ENCODE measurements around the gene FSCN2.

The FSCN2 gene

DNA sequence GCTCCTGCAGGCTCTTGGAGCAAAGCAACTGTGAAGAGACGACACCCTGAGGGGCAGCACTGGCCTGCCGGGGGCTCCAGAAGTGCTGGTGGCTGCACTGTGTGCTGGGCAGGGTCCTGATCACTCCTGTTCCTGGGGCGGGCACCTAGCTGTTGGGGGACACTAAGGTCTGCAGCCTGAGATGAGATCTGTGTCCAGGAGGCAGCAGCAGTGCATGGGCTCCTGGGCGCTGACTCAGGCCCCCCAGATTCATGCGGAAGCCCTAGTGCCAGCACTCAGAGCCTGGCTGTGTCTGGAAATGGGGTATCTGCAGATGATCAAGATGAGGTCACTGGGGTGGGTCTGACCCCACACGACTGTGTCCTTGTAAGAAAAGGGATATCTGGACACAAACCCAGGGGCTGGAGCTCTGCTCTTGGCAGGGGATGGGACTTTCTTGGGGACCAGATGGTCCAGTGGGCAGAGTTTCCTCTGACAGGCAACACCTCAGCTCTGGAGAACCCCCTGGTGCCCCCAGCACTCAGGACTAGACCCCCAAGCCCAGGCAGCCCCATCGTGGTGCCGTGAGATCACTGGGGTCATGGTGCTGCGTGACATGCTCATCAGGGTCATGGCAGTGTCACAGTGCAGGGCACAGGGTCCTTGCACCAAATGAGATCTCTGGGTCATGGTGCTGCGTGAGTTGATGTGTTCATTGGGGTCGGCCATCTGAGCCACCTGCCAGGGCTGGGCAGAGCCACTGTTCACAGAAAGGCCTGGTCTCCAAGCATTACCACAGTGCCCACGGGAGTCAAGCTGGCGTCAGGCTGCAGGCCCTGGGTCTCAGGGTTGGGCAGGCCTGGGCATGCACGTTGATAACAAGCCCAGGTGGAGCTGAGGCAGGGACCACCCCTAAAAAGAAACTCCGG, 14.5 kb downstream of the FSCN2 start:
- no peak for DNase-seq

DNA sequence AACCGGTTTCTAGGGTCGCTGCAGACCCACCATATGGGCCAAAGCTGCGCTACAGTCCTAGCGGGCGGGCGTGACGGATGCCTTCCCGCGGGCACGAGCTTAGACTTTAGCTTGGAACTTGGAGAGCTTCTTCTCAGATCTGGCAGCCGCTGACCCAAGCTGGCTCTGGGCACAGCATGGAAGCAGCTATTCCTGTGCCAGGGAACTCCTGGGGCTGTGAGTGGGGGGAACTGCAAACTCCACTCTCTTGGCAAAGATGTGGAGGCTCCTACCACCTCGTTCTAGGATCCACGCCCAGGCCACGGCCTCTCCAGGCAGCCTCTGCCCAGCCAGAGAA, 15.1 kb downstream of the FSCN2 start:
- no peak for DNase-seq

GRCh38 chr17:81543756-81544155, 15.6 kb downstream of the FSCN2 start:
- no peak for DNase-seq

- DNase-seq, result no peak
Observed at GRCh38 chr17:81544281-81544974, 16.3 kb downstream of the FSCN2 start.

DNA sequence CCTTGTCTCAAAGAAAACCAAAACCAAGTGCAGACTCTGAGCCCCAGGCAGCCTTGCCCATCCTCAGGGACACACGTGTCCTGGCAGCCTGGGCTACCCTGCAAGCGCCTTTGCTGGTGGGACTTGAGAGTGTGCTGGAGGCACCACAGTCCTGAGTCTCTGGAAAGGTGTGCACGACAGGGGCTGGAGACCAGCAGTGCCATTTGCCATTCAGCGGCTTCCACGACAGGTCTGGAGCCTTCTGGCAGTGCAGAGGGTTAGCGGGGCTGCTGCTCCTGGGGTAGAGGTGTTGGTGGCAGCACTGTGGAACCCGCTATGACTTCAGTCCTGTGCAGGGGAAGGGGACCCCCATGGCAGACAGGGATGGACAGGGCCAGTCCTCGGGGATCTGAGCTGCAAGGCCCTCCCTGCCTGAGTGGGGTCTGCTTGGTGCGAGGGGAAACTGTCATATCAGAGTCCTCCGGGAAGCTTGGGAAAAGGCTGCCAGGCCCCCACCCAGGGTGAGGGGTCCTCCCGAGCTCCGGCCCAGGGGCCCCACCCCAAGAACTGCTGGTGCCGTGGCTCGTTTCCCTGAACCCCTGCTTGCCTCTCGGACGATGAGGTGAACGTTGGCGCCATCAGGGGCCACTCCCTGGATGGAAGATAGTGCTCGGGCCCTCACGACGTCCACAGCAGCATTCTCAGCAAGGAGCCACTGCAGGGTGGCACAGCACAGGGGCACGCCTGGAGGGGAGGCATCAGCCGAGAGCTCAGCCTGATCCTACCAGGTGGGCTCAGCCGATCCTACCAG, 17.2 kb downstream of the FSCN2 start:
- no peak for DNase-seq

- DNase-seq, result no peak
Observed at GRCh38 chr17:81546906-81547613, 18.9 kb downstream of the FSCN2 start.

GRCh38 chr17:81547614-81547982, 19.4 kb downstream of the FSCN2 start:
- no peak for DNase-seq

- DNase-seq, result no peak
Observed at GRCh38 chr17:81549031-81549557, 20.9 kb downstream of the FSCN2 start.

- DNase-seq, result no peak
Observed at GRCh38 chr17:81549826-81550225, 21.6 kb downstream of the FSCN2 start.

- DNase-seq, result no peak
Observed at GRCh38 chr17:81550285-81550684, 22.1 kb downstream of the FSCN2 start.

DNA sequence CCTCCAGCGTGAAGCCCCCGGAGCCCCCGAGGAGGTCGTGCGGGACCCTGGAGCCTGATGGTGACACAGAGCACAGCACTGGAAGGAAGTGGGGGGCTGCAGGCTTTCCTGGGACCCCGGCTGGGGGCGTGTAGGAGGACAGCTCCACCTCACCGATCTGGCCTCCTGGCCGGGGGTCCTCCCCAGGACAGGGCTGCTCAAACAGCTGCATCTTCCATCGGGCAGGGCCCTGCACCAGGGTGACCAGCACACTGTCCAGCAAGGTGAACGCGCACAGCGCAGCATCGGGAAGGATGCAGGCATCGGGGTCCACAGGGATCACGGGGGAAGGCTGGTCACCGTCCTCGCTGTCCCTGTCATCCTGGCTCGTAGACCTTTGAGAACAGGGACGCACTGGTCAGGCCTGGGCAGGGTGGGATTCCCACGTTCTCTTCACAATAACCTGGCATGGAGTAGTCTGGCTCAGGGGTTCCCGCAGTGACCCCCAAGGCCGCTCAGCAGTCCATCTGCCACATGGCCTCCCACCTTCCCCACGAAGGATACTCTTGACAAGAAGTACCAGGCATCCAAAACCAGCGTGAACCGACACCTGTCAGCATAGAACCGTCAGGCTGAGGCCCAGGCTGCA, 22.8 kb downstream of the FSCN2 start:
- no peak for DNase-seq

GRCh38 chr17:81551458-81552243, 23.5 kb downstream of the FSCN2 start:
- DNase-seq, result peak; percentile 46

DNA sequence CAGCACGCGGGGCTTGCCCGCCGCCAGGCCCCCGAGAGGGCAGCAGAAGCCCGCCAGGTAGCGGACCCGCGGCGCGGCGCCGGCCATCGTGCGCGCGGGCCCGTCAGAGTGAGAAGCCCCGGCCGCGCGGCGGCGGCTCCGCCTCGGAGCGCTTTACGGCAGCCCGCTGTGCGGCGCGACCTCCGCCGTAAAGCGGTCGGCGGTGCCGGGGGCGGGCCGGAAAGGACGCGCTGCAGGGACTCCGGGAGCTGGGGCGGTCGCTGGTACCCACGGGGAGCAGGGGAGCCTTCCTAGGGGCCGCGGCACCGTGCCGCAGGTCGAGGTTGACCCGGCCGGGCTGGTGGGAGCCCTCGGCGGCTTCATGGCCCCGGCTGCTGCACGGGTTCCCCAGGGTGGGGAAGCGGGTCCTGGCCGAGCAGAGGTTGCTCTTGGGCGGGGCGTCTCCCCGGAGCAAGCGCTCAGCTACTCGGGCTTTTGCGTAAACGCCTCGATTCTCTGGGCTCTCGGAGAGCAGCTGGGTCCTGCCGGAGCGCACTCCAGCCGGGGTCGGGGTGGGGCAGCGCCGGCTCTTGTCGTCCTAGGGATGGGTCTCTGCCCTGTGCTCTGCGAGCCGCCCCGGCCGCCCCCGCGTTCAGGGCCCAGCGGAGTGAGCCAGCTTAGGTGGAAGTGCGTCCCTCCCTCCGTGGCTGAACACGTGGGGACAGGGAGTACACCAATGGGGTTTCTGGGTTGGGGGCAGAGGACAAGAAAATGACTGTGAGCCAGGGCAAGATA, 24.3 kb downstream of the FSCN2 start, which contains the start of gene FAAP100:
Gene FAAP100, minus strand, starts transcription at position 110 of the 774 bp plus-strand sequence. Its CDS starts 23 bp downstream, at position 87.
- DNase-seq, result peak; percentile 77

DNA sequence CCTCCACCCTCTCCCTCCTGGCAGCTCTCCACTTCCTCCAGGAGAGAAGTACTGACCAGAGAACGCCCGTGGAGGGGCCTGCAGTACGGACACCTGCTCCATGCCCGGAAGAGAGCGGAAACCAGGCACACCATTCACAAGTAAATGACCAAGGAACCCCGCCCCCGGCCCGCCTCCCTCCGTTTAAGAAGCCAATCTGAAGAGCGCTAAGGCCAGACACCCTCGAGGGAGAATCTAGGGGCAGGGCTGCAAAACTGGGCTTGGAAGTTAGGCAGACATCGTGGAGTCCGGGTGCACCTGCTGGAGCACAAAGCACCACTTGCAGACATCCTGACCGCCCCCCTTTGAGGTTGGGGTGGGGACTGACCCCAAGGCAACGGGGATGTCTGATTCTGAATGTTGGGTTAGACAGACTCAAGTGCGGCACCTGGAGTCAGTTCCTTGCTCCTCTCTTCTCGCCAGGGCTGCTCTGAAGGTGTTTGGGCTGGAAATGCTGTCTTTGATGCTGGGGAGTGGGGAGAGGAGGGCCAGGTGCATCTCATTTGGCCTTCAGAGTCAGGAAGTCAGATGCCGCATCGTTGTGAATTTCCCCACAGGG, 24.9 kb downstream of the FSCN2 start:
- peak; percentile 92 for DNase-seq

DNA sequence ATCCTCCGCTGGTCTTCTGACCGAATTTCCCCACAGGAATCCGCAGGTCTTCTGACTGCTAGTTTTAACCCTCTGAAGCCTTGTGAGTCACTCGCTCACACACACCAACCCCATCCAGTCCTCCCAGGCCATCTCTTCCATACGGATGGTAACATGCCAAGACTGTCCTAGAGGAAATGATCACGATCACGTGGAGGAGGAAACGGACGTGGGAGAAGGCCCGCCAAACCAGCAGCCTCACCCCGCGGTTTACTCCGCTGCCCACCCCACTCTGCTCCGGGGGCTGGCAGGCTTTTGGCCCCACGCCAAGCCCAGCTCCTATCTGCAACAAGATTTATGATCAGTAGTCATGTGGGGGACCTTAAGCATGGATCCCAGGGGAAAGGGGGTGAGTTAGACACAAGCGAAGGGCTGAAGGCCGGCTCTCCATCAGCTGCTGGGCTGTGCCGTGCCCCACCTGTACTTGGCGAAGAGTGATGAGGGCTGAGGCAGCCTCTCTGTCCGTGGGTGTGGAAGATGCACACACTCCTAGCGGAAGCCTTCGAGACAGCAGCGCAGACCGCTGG, 25.5 kb downstream of the FSCN2 start:
- DNase-seq, result peak; percentile 57

DNA sequence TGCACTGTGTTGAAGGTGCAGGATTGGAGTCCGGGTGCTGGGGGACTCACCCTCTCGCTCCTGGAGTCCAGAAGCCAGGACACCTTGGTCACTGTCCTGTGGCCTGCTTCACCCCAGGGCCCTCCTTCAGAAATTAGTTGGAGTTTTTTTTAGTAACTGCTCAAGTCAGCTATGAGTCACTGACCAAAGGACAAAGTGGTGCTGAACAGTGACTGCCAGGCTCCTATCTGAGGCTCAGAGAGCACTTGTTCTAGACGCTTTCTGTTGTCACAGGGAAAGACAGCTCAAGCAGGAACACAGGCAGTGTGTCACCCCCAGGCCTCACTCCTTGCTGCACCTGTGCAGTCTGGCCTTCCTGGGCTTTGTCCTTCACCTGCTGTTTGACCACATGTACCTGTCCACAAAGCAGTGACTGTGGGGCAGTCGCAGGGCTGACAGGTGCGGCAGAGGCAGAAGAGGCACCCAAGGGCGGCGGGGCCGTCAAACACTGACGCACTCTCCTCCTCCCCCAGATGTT, 28.1 kb downstream of the FSCN2 start:
- DNase-seq, result no peak

DNA sequence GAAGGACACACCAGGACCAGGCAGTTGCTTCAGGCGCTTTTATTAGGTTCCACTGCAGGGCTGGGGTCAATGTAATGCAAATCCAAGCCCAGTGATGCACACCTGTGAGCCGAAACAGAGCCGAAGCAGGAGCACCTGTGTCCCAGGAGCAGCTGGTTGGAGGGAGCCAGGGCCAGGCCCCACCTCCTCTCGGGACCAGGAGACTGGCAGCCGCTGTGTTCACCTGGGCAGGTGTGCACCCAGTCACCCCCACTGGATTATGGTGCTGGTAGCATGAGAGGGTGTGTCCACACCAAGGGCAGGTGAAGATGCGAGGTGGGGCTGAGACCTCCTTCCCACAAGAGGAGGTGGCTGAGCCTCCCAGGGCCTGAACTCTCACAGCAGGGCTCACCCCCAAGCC, 28.7 kb downstream of the FSCN2 start:
- DNase-seq, result no peak

GRCh38 chr17:81557276-81558114, 29.3 kb downstream of the FSCN2 start:
- DNase-seq, result no peak

All from hematopoietic multipotent progenitor cell treated with erythropoietin and hydrocortisone succinate and interleukin-3 and kit ligand, for 8 days (in vitro differentiated cells).